Activated naive CD8-positive, alpha-beta T cell treated with anti-CD3 and anti-CD28 coated beads for 36 hours (primary cell): ENCODE results near the gene FOSB. TPM values are rescaled to one million over a fixed set of nuclear protein-coding genes. Genes with fewer than 3 reads are reported as not detected.
A peak's percentile ranks its signal among the peaks of the same experiment; 100 is the strongest.

ENCODE experiments used
- DNase-seq: peaks from one replicate; pipeline ENCODE4 v3.0.0; 2021
- H3K27ac Mint-ChIP-seq: one replicate; pipeline ENCODE4 v1.8.0; 2022; ENCODE audit warnings: mild to moderate bottlenecking, moderate library complexity, mixed read lengths
- H3K27me3 Mint-ChIP-seq: one replicate; pipeline ENCODE4 v1.8.0; 2022; ENCODE audit warnings: mild to moderate bottlenecking, mixed read lengths
- H3K36me3 Mint-ChIP-seq: one replicate; pipeline ENCODE4 v1.8.0; 2021; ENCODE audit warnings: mild to moderate bottlenecking, mixed read lengths
- H3K4me1 Mint-ChIP-seq: one replicate; pipeline ENCODE4 v1.8.0; 2021; ENCODE audit warnings: mixed read lengths
- H3K4me3 Mint-ChIP-seq: one replicate; pipeline ENCODE4 v1.8.0; 2022; ENCODE audit warnings: mild to moderate bottlenecking, moderate library complexity, mixed read lengths
- H3K9me3 Mint-ChIP-seq: one replicate; pipeline ENCODE4 v1.8.0; 2022; ENCODE audit warnings: mixed read lengths
- total RNA-seq, 2 experiments: library from RNA; stranded (reverse); gene quantifications; one replicate each; pipeline ENCODE4 v1.2.3, GENCODE V29; 2021

Gene FOSB
- total RNA-seq, 2 experiments from 2014 or later: 9.7 to 10.5 TPM

DNA sequence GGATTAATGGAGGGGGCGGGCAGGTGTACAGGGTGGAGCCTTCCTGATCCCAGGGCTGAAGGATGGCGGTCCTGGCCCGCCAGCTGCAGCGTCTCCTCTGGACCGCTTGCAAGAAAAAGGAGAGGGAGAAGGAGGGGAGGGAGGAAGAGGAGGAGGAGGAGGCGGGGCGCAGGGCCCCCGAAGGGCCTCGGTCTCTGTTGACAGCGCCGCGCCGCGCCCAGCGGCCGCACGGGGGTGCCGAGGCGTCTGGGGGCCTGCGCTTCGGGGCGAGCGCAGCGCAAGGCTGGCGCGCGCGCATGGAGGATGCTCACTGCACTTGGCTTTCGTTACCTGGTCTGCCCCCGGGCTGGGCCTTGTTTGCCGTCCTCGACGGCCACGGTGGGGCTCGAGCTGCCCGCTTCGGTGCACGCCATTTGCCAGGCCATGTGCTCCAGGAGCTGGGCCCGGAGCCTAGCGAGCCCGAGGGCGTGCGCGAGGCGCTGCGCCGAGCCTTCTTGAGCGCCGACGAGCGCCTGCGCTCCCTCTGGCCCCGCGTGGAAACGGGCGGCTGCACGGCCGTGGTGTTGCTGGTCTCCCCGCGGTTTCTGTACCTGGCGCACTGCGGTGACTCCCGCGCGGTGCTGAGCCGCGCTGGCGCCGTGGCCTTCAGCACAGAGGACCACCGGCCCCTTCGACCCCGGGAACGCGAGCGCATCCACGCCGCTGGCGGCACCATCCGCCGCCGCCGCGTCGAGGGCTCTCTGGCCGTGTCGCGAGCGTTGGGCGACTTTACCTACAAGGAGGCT lies 30.8 kb downstream of the FOSB start, which contains the start of gene PPM1N:
Gene PPM1N (plus strand): TSS at position 33 of the 785 bp plus-strand sequence. CDS start 30 bp downstream, at position 63.
- Mint-ChIP-seq H3K36me3 (no peaks in the 10 kb centered on the region), H3K4me1 (peaks cover 17% of the 10 kb centered on the region), H3K4me3 (peak within 1 kb of the TSS; percentile 82), H3K27ac (peak within 1 kb of the TSS; percentile 10), H3K9me3 (no peaks in the 10 kb centered on the region), H3K27me3 (peaks cover 28% of the 10 kb centered on the region)
- peak; percentile 82 for DNase-seq

GRCh38 chr19:45499196-45500180 lies 31.7 kb downstream of the FOSB start:
- H3K27me3 Mint-ChIP-seq: peaks cover 20% of the 10 kb centered on the region
- H3K36me3 Mint-ChIP-seq: no peaks in the 10 kb centered on the region

DNA sequence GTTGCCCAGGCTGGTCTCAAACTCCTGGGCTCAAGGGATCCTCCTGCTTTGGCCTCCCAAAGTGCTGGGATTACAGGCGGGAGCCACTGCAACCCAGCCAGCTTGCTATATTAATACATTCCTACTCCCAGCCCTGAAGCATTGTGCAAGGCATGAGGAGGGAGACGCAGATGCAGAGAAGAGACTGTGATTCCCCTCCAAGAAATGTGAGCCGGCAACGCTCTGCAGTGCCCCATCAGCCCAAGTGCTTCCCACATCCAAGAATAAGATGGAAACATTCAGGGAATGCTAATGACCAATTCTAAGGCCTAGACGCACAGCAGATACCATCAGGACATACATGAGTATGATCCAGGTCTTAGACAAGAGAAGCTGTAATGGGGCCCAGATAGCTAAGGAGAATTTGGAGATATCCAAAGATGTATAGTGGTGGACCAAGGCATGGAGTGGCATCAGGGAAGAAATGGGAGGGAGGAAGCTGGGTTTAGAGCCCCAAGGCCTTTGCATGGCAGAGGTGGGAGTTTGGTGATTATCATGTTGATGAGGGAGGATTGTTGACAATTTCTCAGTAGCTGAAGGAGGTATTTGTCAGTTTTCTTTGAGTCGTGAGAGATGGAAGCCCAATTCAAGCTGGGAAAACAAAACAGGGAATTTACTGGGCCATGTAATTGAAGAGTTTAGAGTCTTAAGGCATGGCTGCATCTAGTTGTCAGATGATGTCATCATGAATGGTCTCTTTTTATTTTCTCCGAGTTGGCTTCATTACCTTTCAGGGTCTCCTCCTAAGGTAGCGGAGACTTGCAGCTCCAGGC lies 33.3 kb downstream of the FOSB start:
- peaks cover 27% of the 10 kb centered on the region for H3K4me1 Mint-ChIP-seq

More at GRCh38 chr19:45499196-45500180, 31.7 kb downstream of the FOSB start:
- Mint-ChIP-seq H3K27ac (no peak overlapping the region), H3K4me1 (peaks cover 17% of the 10 kb centered on the region), H3K9me3 (no peaks in the 10 kb centered on the region), H3K4me3 (peak overlapping the region; percentile 32)
- peak; percentile 71 for DNase-seq

GRCh38 chr19:45501730-45502014 lies 33.9 kb downstream of the FOSB start:
- Mint-ChIP-seq H3K27me3 (peaks cover 9% of the 10 kb centered on the region), H3K4me1 (peaks cover 30% of the 10 kb centered on the region), H3K9me3 (no peaks in the 10 kb centered on the region), H3K27ac (no peak overlapping the region), H3K4me3 (no peak overlapping the region), H3K36me3 (no peaks in the 10 kb centered on the region)
- DNase-seq: no peak

More for the DNA sequence above, 33.3 kb downstream of the FOSB start:
- DNase-seq: no peak
- Mint-ChIP-seq H3K36me3 (no peaks in the 10 kb centered on the region), H3K4me3 (no peak overlapping the region), H3K27ac (no peak overlapping the region), H3K9me3 (no peaks in the 10 kb centered on the region), H3K27me3 (peaks cover 10% of the 10 kb centered on the region)

- Mint-ChIP-seq H3K36me3 (no peaks in the 10 kb centered on the region), H3K9me3 (no peaks in the 10 kb centered on the region), H3K27ac (no peak overlapping the region), H3K4me1 (peaks cover 28% of the 10 kb centered on the region), H3K27me3 (peaks cover 7% of the 10 kb centered on the region), H3K4me3 (no peak overlapping the region)
- no peak for DNase-seq
These were observed 34.3 kb downstream of the FOSB start for GRCh38 chr19:45502111-45502510.

- peaks cover 1% of the 10 kb centered on the region for H3K36me3 Mint-ChIP-seq
- no peak for DNase-seq
- peak overlapping the region; percentile 18 for H3K27ac Mint-ChIP-seq
These were observed 36.1 kb downstream of the FOSB start for GRCh38 chr19:45503909-45504308.

GRCh38 chr19:45505151-45505995 lies 37.6 kb downstream of the FOSB start:
- Mint-ChIP-seq H3K27ac (peak overlapping the region; percentile 82), H3K9me3 (no peaks in the 10 kb centered on the region), H3K4me1 (peaks cover 25% of the 10 kb centered on the region), H3K27me3 (no peaks in the 10 kb centered on the region), H3K36me3 (peaks cover 3% of the 10 kb centered on the region), H3K4me3 (peak overlapping the region; percentile 76)
- DNase-seq: no peak

More at GRCh38 chr19:45503909-45504308, 36.1 kb downstream of the FOSB start:
- H3K27me3 Mint-ChIP-seq: no peaks in the 10 kb centered on the region
- no peaks in the 10 kb centered on the region for H3K9me3 Mint-ChIP-seq
- peaks cover 20% of the 10 kb centered on the region for H3K4me1 Mint-ChIP-seq
- no peak overlapping the region for H3K4me3 Mint-ChIP-seq

DNA sequence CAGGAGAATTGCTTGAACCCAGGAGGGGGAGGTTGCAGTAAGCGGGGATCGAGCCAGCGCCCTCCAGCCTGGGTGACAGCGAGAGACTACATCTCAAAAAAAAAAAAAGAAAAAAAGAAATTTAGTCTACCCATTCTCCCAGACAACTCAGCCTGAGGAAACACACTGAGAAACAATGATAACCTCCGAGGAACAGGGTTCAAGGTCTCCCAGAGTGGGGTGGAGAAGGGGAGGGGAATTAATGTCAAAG lies 38.1 kb downstream of the FOSB start:
- Mint-ChIP-seq H3K27ac (peak overlapping the region; percentile 82), H3K27me3 (no peaks in the 10 kb centered on the region), H3K36me3 (peaks cover 3% of the 10 kb centered on the region)

DNA sequence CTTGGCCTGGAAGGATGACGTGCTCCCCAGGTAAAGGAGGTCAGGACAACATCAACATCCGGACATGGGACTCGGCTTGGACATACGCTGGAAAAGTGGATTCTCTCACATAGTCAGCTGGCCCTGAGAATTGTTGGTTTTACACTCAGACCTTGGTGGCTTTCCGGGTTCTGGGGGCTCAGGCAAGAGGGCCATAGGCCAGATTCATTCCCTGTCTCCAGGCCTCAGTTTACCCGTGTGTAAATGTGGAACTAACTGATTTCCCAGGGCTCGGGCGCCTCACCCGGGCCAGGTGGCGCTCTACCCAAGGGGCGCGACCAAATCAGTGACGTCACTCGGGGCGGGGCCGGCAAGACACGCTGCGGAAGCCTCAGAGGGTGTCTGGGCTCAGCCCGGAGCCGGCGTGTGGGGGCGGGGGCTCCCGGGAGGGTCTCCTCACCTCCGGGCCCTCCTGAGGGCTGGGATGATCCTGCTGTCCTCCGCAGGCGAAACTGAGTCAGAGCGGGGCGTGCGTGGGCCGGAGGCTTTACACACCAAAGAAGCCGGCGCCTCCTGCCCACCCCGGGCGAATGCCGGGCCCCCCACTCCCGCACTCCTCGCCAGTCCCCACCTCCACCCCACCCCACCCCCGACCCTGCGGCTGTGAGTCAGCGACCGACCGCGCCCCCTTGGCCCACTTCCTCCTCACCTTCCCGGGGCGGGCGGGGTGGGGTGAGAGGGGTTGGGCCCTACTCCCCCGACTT lies 38.6 kb downstream of the FOSB start:
- Mint-ChIP-seq H3K36me3 (peaks cover 3% of the 10 kb centered on the region), H3K9me3 (no peaks in the 10 kb centered on the region), H3K4me1 (peaks cover 34% of the 10 kb centered on the region), H3K27ac (peak overlapping the region; percentile 91), H3K4me3 (peak overlapping the region; percentile 82), H3K27me3 (no peaks in the 10 kb centered on the region)
- peak; percentile 99 for DNase-seq

More for the DNA sequence above, 38.1 kb downstream of the FOSB start:
- Mint-ChIP-seq H3K9me3 (no peaks in the 10 kb centered on the region), H3K4me3 (peak overlapping the region; percentile 76), H3K4me1 (peaks cover 29% of the 10 kb centered on the region)
- DNase-seq: no peak

DNA sequence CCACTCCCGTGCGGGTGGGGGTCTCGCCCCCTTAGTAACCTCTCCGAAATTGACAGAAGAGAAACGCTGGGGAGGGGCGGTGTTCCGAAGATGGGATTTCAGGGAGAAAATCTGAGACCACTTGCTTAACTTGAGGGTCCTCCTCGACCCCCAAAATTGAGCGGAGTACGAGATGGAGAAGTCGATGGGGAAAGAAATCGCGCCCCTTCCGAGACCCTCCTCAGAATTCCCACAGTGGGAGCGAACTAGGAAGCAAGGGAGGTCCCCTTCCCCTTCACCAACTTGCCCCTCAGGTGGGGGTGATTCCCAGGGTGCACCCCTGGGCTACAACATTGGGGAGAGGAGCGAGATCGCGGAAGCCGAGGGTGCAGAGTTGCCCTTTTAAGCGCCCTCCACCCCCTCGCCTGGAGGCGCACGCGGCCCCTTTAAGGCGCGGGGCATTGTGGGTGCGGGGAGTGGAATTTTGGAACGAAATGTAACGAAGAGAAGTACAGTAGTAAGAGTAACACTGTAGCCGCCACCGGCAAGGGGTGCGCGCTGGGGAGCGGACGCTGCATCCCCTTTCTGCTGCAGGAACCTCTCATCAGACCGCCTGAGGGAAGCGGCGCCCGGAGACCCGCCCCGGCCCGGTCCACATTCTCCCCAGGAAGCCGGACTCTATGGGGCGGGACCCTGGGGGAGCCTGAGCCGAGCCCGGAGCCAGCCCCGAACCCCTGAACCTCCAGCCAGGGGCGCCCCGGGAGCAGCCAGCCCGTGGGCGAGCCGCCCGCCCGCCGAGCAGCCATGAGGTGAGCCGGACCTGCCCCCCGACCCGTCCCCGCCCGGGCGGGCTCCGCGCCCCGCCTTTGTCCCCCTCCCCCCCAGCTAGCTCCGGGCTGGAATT lies 39.4 kb downstream of the FOSB start, which contains the start of gene VASP:
Gene VASP (plus strand): TSS at position 491 of the 883 bp plus-strand sequence. CDS start 293 bp downstream, at position 784.
- no peaks in the 10 kb centered on the region for H3K27me3 Mint-ChIP-seq
- H3K4me1 Mint-ChIP-seq: peaks cover 39% of the 10 kb centered on the region
- peak; percentile 93 for DNase-seq
- peaks cover 3% of the 10 kb centered on the region for H3K36me3 Mint-ChIP-seq
- no peaks in the 10 kb centered on the region for H3K9me3 Mint-ChIP-seq
- H3K4me3 Mint-ChIP-seq: peak within 1 kb of the TSS; percentile 89
- H3K27ac Mint-ChIP-seq: peak within 1 kb of the TSS; percentile 91

- Mint-ChIP-seq H3K4me3 (peak overlapping the region; percentile 89), H3K9me3 (no peaks in the 10 kb centered on the region), H3K27ac (peak overlapping the region; percentile 91), H3K27me3 (no peaks in the 10 kb centered on the region), H3K4me1 (peaks cover 42% of the 10 kb centered on the region), H3K36me3 (peaks cover 5% of the 10 kb centered on the region)
- no peak for DNase-seq
These were observed 40.1 kb downstream of the FOSB start for GRCh38 chr19:45507872-45508416.

DNA sequence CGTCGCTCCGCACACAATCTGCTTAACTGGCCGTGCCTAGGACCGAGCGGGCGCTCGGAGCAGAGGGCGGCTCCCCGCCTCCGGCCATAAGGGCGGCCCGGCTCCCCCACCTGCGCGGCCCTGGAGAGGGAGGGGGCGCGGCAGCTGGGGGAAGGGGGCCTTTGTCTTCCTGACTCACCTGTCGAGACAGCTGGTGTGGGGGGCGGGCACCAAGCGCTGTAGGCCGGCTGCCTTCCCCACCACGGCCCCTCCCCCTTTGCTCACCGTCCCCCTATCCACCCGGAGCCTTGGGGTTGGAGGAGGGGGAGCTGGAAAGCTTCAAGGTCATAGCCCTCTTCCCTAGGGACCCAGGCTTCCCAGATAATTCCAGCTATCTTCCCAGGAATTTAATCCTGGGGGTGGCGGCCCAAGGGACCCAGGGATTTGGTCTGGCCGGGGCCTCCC lies 40.6 kb downstream of the FOSB start:
- Mint-ChIP-seq H3K4me1 (peaks cover 47% of the 10 kb centered on the region), H3K27ac (peak overlapping the region; percentile 91), H3K9me3 (no peaks in the 10 kb centered on the region), H3K27me3 (no peaks in the 10 kb centered on the region), H3K4me3 (peak overlapping the region; percentile 89), H3K36me3 (peaks cover 6% of the 10 kb centered on the region)
- DNase-seq: peak; percentile 68
